Right lobe of liver (tissue), 6 donors: ENCODE measurements around the gene GP5. TPM values are rescaled to one million over a fixed set of nuclear protein-coding genes. Genes with fewer than 3 reads are reported as not detected.
A peak's percentile ranks its signal among the peaks of the same experiment; 100 is the strongest.

Experiments used
- ATAC-seq, 4 donors: fragments of 200-7000 bp; cut with Tn5 transposase; one replicate each; pipeline ENCODE4 v1.9.1; 2020; ENCODE audit warnings: mild to moderate bottlenecking in 4 of 4, moderate library complexity in 4 of 4
- DNase-seq, 3 donors: peaks; one replicate each; pipeline ENCODE4 v3.0.0-alpha.2; 2020
- H3K27ac ChIP-seq, 3 donors: fragments of 200-600 bp; one replicate each; pipeline ENCODE4 v1.8.0; 2022
- H3K27me3 ChIP-seq, 2 donors: fragments of 200-600 bp; one replicate each; pipeline ENCODE4 v1.8.0; 2022
- H3K36me3 ChIP-seq, 4 donors: fragments of 200-600 bp; sonication (generic) in 1 of 4; one replicate each; pipeline versions ENCODE4 v1.5.1 to v1.8.0; 2017 to 2022; ENCODE audit warnings: control low read depth in 1 of 4
- H3K4me1 ChIP-seq, 4 donors: fragments of 200-600 bp; sonication (generic) in 1 of 4; one replicate each; pipeline versions ENCODE4 v1.5.1 to v1.8.0; 2017 to 2022; ENCODE audit warnings: control low read depth in 1 of 4
- H3K4me3 ChIP-seq, 3 donors: fragments of 200-600 bp; one replicate each; pipeline ENCODE4 v1.8.0; 2022
- H3K9me3 ChIP-seq, 4 donors: fragments of 200-600 bp; sonication (generic) in 1 of 4; one replicate each; pipeline versions ENCODE4 v1.5.1 to v1.8.0; 2017 to 2022; ENCODE audit warnings: control low read depth in 1 of 4
- CTCF ChIP-seq, 4 donors: fragments of 200-600 bp in 3 of 4; fragments of 450-650 bp in 1 of 4; IDR thresholded peaks; one replicate each; pipeline versions ENCODE4 v1.5.1 to v1.8.0; 2016 to 2022; ENCODE audit warnings: antibody characterized with exemption in 4 of 4, mild to moderate bottlenecking in 2 of 4
- POLR2A ChIP-seq: fragments of 450-650 bp; IDR thresholded peaks from one replicate; pipeline ENCODE4 v1.6.1; 2017; ENCODE audit warnings: antibody characterized with exemption, mild to moderate bottlenecking
- WGBS: methylation state at CpG from one replicate; pipeline ENCODE4 v1.1.6; 2018; ENCODE audit warnings: low coverage, low lambda C conversion rate; ENCODE audit not compliant: insufficient coverage; ENCODE audit errors: missing lambda C conversion rate; 5-methylcytosine and 5-hydroxymethylcytosine counted together
- intact Hi-C, 2 donors: fragments of 100-400 bp; cut with DNase I; formaldehyde crosslinking; loops; one replicate each; pipeline versions ENCODE4 v1.11.2 to v1.14.1; 2022
- total RNA-seq, 6 experiments: library from RNA; depleted of rRNA in 2 of 6; stranded (reverse); fragments of >200 nt in 2 of 6; fragmentation: NEBNext Ultra II Directional in 3 of 6; extraction: Animal tissue kit (Norgen Biotek cat#: 25700) in 3 of 6; gene quantifications; one replicate each; pipeline versions ENCODE4 v1.1.0 to v1.2.4, GENCODE V29; 2016 to 2023
- donor health status: DM: no; HTN: yes; CAD: no.
- donor health status: DM: no; HTN: no; CAD: no.
- donor health status: DM: no; HTN: no; CAD: no.
- donor health status: DM: no; HTN: yes; CAD: no.
- donor health status: DM: no; HTN: yes; CAD: no.

GP5 gene
- total RNA-seq, 6 experiments from 2014 or later, result 0.07 to 0.23 (median 0.16) TPM; not detected in 2

- WGBS, result 87% methylated on average over 13 of the region's 13 CpGs
- intact Hi-C loops, result no loop called here
- Histone ChIP-seq H3K4me1 (peaks cover 0 to 29% (median 4%) of the 10 kb centered on the region in 4 donors), H3K27me3 (no peaks in the 10 kb centered on the region), H3K9me3 (no peaks in the 10 kb centered on the region), H3K36me3 (peaks cover 6 to 32% (median 16%) of the 10 kb centered on the region in 4 donors), H3K4me3 (no peak overlapping the region), H3K27ac (no peak overlapping the region)
- DNase-seq (no peak), ATAC-seq (peak in 2 of 4 donors; percentile 11 to 17)
- TF ChIP-seq POLR2A (no peak), CTCF (IDR thresholded peaks at IDR 0.05) (no peak)
These were observed 47.1 kb upstream of the GP5 start for GRCh38 chr3:194446172-194446571.

GRCh38 chr3:194443901-194444300, 44.8 kb upstream of the GP5 start:
- intact Hi-C loops, result no loop called here
- Histone ChIP-seq H3K9me3 (no peaks in the 10 kb centered on the region), H3K4me1 (peaks cover 0 to 29% (median 4%) of the 10 kb centered on the region in 4 donors), H3K4me3 (no peak overlapping the region), H3K36me3 (peaks cover 3 to 35% (median 17%) of the 10 kb centered on the region in 4 donors), H3K27ac (no peak overlapping the region), H3K27me3 (no peaks in the 10 kb centered on the region)
- TF ChIP-seq CTCF (IDR thresholded peaks at IDR 0.05) (no peak), POLR2A (no peak)
- 100% methylated on average over 2 of the region's 2 CpGs for WGBS
- DNase-seq, result no peak
- ATAC-seq, result no peak

- 45% methylated on average over 2 of the region's 2 CpGs for WGBS
- no peaks in the 10 kb centered on the region for H3K9me3 ChIP-seq
- intact Hi-C loops, result no loop called here
- peaks cover 0 to 59% (median 33%) of the 10 kb centered on the region in 4 donors for H3K36me3 ChIP-seq
- H3K4me3 ChIP-seq, result no peak overlapping the region
- no peak for ATAC-seq
- DNase-seq, result no peak
- H3K27ac ChIP-seq, result no peak overlapping the region
- TF ChIP-seq POLR2A (no peak), CTCF (IDR thresholded peaks at IDR 0.05) (no peak)
- H3K27me3 ChIP-seq, result no peaks in the 10 kb centered on the region
- peaks cover 0 to 9% (median 0%) of the 10 kb centered on the region in 4 donors for H3K4me1 ChIP-seq
These were observed 41.7 kb upstream of the GP5 start for GRCh38 chr3:194440756-194441155.

- WGBS, result 81% methylated on average over 6 of the region's 6 CpGs
- DNase-seq, result no peak
- Histone ChIP-seq H3K27ac (no peak overlapping the region), H3K27me3 (no peaks in the 10 kb centered on the region), H3K9me3 (no peaks in the 10 kb centered on the region), H3K4me1 (peaks cover 0 to 2% (median 0%) of the 10 kb centered on the region in 4 donors), H3K36me3 (peaks cover 3 to 66% (median 39%) of the 10 kb centered on the region in 4 donors), H3K4me3 (no peak overlapping the region)
- intact Hi-C loops, result no loop called here
- ATAC-seq, result no peak
- TF ChIP-seq POLR2A (no peak), CTCF (IDR thresholded peaks at IDR 0.05) (no peak)
These were observed 41.0 kb upstream of the GP5 start for GRCh38 chr3:194439881-194440550.
